ENCODE measurements around the gene ZBTB20.

The ZBTB20 gene

DNA sequence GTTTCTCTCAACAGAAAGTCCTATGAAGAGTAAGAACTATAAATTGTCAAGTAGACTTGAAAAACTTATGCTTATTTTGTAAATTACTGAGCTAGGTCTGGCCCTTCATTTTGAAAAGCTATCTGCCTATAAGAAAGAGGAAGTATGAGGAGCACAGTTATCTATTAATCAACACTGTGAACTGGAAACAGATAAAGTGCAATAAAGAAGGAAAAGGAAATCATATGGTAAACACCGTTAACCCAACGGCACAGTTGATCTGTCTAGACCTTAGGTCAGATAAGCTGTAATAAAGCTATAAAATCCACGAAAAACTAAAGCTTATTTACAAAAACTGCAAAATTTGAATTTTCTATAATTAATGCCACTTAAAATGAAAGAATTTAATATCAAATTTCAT lies 242.5 kb downstream of the ZBTB20 start:
- no peak for DNase-seq (ENCODE audit: low read depth)
- H3K4me3 ChIP-seq (ENCODE audit: control insufficient read depth, low read depth, low read length): no peak overlapping the region
- TF ChIP-seq, protein P1, sequence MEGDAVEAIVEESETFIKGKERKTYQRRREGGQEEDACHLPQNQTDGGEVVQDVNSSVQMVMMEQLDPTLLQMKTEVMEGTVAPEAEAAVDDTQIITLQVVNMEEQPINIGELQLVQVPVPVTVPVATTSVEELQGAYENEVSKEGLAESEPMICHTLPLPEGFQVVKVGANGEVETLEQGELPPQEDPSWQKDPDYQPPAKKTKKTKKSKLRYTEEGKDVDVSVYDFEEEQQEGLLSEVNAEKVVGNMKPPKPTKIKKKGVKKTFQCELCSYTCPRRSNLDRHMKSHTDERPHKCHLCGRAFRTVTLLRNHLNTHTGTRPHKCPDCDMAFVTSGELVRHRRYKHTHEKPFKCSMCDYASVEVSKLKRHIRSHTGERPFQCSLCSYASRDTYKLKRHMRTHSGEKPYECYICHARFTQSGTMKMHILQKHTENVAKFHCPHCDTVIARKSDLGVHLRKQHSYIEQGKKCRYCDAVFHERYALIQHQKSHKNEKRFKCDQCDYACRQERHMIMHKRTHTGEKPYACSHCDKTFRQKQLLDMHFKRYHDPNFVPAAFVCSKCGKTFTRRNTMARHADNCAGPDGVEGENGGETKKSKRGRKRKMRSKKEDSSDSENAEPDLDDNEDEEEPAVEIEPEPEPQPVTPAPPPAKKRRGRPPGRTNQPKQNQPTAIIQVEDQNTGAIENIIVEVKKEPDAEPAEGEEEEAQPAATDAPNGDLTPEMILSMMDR (conservative IDR thresholded peaks at IDR 0.05; ENCODE audit: control insufficient read depth, insufficient read depth, low read depth, low read length): no peak

GRCh38 chr3:114903213-114903612 lies 243.9 kb downstream of the ZBTB20 start:
- TF ChIP-seq, protein P1 (conservative IDR thresholded peaks at IDR 0.05; ENCODE audit: control insufficient read depth, insufficient read depth, low read depth, low read length): no peak
- no peak overlapping the region for H3K4me3 ChIP-seq (ENCODE audit: control insufficient read depth, low read depth, low read length)
- no peak for DNase-seq (ENCODE audit: low read depth)

GRCh38 chr3:114902691-114903101 lies 244.4 kb downstream of the ZBTB20 start:
- H3K4me3 ChIP-seq (ENCODE audit: control insufficient read depth, low read depth, low read length): no peak overlapping the region
- TF ChIP-seq, protein P1 (conservative IDR thresholded peaks at IDR 0.05; ENCODE audit: control insufficient read depth, insufficient read depth, low read depth, low read length): no peak
- no peak for DNase-seq (ENCODE audit: low read depth)

DNA sequence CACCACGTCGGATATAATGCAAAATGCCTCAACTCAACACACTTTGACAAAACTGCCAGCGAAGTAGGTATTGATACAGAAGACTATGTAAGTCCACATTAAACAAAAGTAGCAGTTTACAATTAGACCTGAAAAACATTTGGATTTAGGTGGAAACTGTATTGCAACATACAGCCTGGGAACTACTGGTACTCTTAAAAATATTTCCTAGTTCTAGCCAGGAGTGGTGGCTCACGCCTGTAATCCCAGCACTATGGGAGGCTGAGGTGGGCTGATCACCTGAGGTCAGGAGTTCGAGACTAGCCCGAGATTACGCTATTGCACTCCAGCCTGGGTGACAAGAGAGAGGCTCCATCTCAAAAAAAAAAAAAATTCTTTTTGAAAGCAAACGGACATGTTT lies 246.2 kb downstream of the ZBTB20 start:
- H3K4me3 ChIP-seq (ENCODE audit: control insufficient read depth, low read depth, low read length): peak overlapping the region; percentile 42
- TF ChIP-seq, protein P1 (conservative IDR thresholded peaks at IDR 0.05; ENCODE audit: control insufficient read depth, insufficient read depth, low read depth, low read length): no peak
- DNase-seq (ENCODE audit: low read depth): peak; percentile 38

- no peak for DNase-seq (ENCODE audit: low read depth)
- TF ChIP-seq, protein P1 (conservative IDR thresholded peaks at IDR 0.05; ENCODE audit: control insufficient read depth, insufficient read depth, low read depth, low read length): no peak
- H3K4me3 ChIP-seq (ENCODE audit: control insufficient read depth, low read depth, low read length): no peak overlapping the region
These were observed 247.7 kb downstream of the ZBTB20 start for GRCh38 chr3:114899186-114899931.

- H3K4me3 ChIP-seq (ENCODE audit: control insufficient read depth, low read depth, low read length): no peak overlapping the region
- TF ChIP-seq, protein P1 (conservative IDR thresholded peaks at IDR 0.05; ENCODE audit: control insufficient read depth, insufficient read depth, low read depth, low read length): no peak
- no peak for DNase-seq (ENCODE audit: low read depth)
These were observed 250.1 kb downstream of the ZBTB20 start for GRCh38 chr3:114896978-114897377.
